HG02678 (cell line): Measurements from ENCODE around the gene ANAPC1.
"Not testable (repeated sequence)": the region's sequence is repeated elsewhere in the genome, so short reads cannot be mapped to it uniquely, and the experiment has no call there.

Experiments used
- ATAC-seq: cut with Tn5 transposase; IDR thresholded peaks from one replicate; pipeline ENCODE4 v1.9.1; 2021; ENCODE audit warnings: mild to moderate bottlenecking, moderate library complexity; ENCODE audit not compliant: unreplicated experiment

ANAPC1 gene

GRCh38 chr2:111747410-111748115, 136.4 kb downstream of the ANAPC1 start:
- ATAC-seq = peak; percentile 91

- not testable (repeated sequence) for ATAC-seq
These were observed 139.2 kb downstream of the ANAPC1 start for GRCh38 chr2:111744751-111745150.

GRCh38 chr2:111741517-111741916, 142.5 kb downstream of the ANAPC1 start:
- not testable (repeated sequence) for ATAC-seq

GRCh38 chr2:111735838-111736721, 147.9 kb downstream of the ANAPC1 start:
- not testable (repeated sequence) for ATAC-seq

- ATAC-seq = not testable (repeated sequence)
These were observed 148.6 kb downstream of the ANAPC1 start for GRCh38 chr2:111735420-111735819.

- ATAC-seq = not testable (repeated sequence)
These were observed 154.1 kb downstream of the ANAPC1 start for GRCh38 chr2:111729812-111730458.

GRCh38 chr2:111727611-111728110, 156.3 kb downstream of the ANAPC1 start:
- not testable (repeated sequence) for ATAC-seq

- not testable (repeated sequence) for ATAC-seq
These were observed 158.3 kb downstream of the ANAPC1 start for GRCh38 chr2:111725742-111726141.

- not testable (repeated sequence) for ATAC-seq
These were observed 164.4 kb downstream of the ANAPC1 start for GRCh38 chr2:111719610-111720009.
